OCI-LY3 (cell line): Measurements from ENCODE around the gene MYL2.

Experiments
- CTCF ChIP-seq: fragments of 200-600, 300-600 bp; sonication (generic); IDR thresholded peaks from 2 replicates; pipeline ENCODE4 v1.5.1; 2014; ENCODE audit warnings: antibody characterized with exemption, low read length, low read depth
- EZH2phosphoT487 ChIP-seq: fragments of 200-600 bp; shearing (Covaris generic); IDR thresholded peaks from 2 replicates; pipeline ENCODE4 v1.6.1; 2018; ENCODE audit warnings: antibody characterized with exemption, mixed run types, low read depth

DNA sequence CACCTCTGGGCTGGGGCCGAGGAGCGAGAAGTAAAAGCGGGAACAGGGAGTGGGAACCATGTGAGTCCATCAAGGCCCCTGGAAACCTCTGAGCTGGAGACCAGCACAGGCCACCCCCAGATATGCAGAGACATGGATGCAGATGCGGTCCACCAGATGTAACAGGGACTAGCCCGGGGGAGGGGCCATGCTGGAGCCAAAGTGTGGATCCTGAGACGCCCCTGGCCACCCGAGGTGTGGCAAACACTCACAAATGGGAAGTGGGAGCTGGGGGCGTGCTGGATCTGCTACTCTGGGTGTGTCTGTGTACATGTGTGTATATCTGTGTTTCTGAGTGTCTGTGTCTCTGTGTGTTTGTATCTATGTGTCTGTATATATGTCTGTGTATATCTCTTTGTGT lies 12.8 kb downstream of the MYL2 start:
- TF ChIP-seq CTCF, result no peak
- no peak for TF ChIP-seq EZH2phosphoT487
